Esophagus muscularis mucosa (tissue), 4 donors: ENCODE results near the gene CCDC127. TPM values are rescaled to one million over a fixed set of nuclear protein-coding genes. Genes with fewer than 3 reads are reported as not detected.

ENCODE experiments used
- DNase-seq: peaks from one replicate; pipeline ENCODE4 v3.0.0-alpha.2; 2017; ENCODE audit errors: extremely low spot score
- H3K27ac ChIP-seq, 4 donors: fragments of 200-600 bp; sonication (generic); replicated peaks in 1 of 4; 1 replicate in 3 of 4; 2 replicates in 1 of 4; pipeline ENCODE4 v1.5.1; 2016 to 2019; ENCODE audit warnings: mild to moderate bottlenecking in 1 of 4
- H3K27me3 ChIP-seq, 4 donors: fragments of 200-600 bp; sonication (generic); one replicate each; pipeline versions ENCODE4 v1.5.1 to v1.6.0; 2016 to 2019
- H3K36me3 ChIP-seq, 4 donors: fragments of 200-600 bp; sonication (generic); one replicate each; pipeline ENCODE4 v1.5.1; 2016 to 2019
- H3K4me1 ChIP-seq, 4 donors: fragments of 200-600 bp; sonication (generic); one replicate each; pipeline ENCODE4 v1.5.1; 2016 to 2019
- H3K4me3 ChIP-seq, 4 donors: fragments of 200-600 bp; sonication (generic); 1 replicate in 2 of 4; 2 replicates in 2 of 4; pipeline ENCODE4 v1.5.1; 2016 to 2019; ENCODE audit warnings: mild to moderate bottlenecking in 4 of 4, moderate library complexity in 1 of 4
- H3K9me3 ChIP-seq, 4 donors: fragments of 200-600 bp; sonication (generic); 1 replicate in 3 of 4; 2 replicates in 1 of 4; pipeline ENCODE4 v1.5.1; 2016 to 2019
- EP300 ChIP-seq: sonication (generic); formaldehyde crosslinking; IDR thresholded peaks from one replicate; pipeline ENCODE4 v1.6.1; 2017; ENCODE audit warnings: antibody characterized with exemption
- POLR2A ChIP-seq: fragments of 450-650 bp; IDR thresholded peaks from one replicate; pipeline ENCODE4 v1.6.1; 2017; ENCODE audit warnings: antibody characterized with exemption, moderate library complexity, mild to moderate bottlenecking, low read depth
- POLR2AphosphoS5 ChIP-seq, 2 donors: sonication (generic); formaldehyde crosslinking; IDR thresholded peaks; one replicate each; pipeline ENCODE4 v1.6.1; 2017; ENCODE audit warnings: antibody characterized with exemption in 2 of 2
- WGBS: methylation state at CpG from one replicate; pipeline ENCODE4 v1.1.5; 2018; 5-methylcytosine and 5-hydroxymethylcytosine counted together
- intact Hi-C: fragments of 100-400 bp; cut with DNase I; formaldehyde crosslinking; loops from one replicate; pipeline ENCODE4 v1.15.1; 2023
- total RNA-seq, 4 donors: library from RNA; depleted of rRNA; stranded (reverse); fragments of >200 nt; gene quantifications; one replicate each; pipeline versions ENCODE4 v1.1.0 to v1.2.1, GENCODE V29; 2016
- TF ChIP-seq, protein P1 (sequence below), 3 experiments: fragments of 200-600 bp in 2 of 3; fragments of 450-650 bp in 1 of 3; sonication (generic) in 2 of 3; IDR thresholded peaks; one replicate each; pipeline ENCODE4 v1.5.1; 2017 to 2019; ENCODE audit warnings: antibody characterized with exemption in 3 of 3, mild to moderate bottlenecking in 2 of 3, moderate library complexity in 1 of 3

CCDC127 gene
- total RNA-seq, 4 donors from 2014 or later = 5.8 to 11.9 (median 8.6) TPM

DNA sequence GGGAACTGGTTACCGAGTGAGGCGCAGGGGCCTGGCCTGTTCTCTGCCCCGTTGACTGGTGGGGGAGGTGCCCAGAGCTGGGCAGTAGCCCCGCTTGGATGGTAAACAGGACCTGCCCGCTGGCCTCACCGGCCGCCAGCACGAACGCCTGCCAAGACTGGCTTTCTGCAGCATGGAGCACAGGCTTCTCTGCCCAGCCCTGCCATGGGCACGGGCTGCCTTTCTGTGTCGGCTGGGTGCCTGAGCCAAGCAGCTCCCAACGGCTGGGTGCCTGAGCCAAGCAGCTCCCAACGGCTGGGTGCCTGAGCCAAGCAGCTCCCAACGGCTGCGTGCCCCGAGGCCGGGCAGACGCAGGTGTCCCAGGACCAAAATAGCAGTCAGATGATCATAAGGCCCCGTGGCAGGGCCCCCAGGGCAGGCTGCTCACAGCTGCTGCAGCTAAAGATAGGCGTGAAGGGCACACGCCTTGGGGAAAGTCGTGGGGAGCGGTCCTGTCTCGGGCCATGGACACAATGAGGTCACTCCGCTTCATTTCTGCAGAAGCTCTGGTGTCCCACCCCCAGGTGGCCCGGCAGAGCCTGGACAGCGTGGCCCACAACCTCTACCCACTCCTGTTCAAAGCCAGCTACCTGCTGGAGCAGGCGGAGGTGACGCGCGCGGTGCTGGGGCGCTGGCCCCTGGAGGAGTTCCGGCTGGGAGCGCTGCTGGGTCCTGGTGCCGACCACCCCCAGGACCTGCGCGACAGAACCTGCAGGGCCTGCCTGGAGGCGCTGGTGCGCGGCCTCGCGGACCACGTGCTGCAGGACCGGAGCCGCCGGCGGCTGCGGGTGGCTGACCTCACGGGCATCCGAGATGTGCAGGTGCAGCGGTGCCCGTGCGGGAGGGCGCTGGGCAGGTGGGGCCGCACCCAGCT, 26.7 kb downstream of the CCDC127 start, which contains the start of gene LRRC14B:
Gene LRRC14B, plus strand, starts transcription at position 460 of the 913 bp plus-strand sequence. Its CDS starts 44 bp downstream, at position 504.
- TF ChIP-seq POLR2AphosphoS5 (IDR thresholded peaks at IDR 0.05) (no peak), EP300 (no peak), POLR2A (no peak)
- TF ChIP-seq, protein P1, sequence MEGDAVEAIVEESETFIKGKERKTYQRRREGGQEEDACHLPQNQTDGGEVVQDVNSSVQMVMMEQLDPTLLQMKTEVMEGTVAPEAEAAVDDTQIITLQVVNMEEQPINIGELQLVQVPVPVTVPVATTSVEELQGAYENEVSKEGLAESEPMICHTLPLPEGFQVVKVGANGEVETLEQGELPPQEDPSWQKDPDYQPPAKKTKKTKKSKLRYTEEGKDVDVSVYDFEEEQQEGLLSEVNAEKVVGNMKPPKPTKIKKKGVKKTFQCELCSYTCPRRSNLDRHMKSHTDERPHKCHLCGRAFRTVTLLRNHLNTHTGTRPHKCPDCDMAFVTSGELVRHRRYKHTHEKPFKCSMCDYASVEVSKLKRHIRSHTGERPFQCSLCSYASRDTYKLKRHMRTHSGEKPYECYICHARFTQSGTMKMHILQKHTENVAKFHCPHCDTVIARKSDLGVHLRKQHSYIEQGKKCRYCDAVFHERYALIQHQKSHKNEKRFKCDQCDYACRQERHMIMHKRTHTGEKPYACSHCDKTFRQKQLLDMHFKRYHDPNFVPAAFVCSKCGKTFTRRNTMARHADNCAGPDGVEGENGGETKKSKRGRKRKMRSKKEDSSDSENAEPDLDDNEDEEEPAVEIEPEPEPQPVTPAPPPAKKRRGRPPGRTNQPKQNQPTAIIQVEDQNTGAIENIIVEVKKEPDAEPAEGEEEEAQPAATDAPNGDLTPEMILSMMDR (IDR thresholded peaks at IDR 0.05) = no peak
- no peak for DNase-seq
- Histone ChIP-seq H3K9me3 (no peaks in the 10 kb centered on the region), H3K27ac (peak within 1 kb of the TSS; percentile 19 to 54 (median 26)), H3K27me3 (peaks cover 0 to 51% (median 0%) of the 10 kb centered on the region in 4 donors), H3K4me1 (peaks cover 32 to 37% (median 34%) of the 10 kb centered on the region in 4 donors), H3K36me3 (peaks cover 0 to 6% (median 0%) of the 10 kb centered on the region in 4 donors), H3K4me3 (peak within 1 kb of the TSS; percentile 3 to 24 (median 18))
- 33% methylated on average over 32 of the region's 56 CpGs for WGBS
- intact Hi-C loops = no loop called here

DNA sequence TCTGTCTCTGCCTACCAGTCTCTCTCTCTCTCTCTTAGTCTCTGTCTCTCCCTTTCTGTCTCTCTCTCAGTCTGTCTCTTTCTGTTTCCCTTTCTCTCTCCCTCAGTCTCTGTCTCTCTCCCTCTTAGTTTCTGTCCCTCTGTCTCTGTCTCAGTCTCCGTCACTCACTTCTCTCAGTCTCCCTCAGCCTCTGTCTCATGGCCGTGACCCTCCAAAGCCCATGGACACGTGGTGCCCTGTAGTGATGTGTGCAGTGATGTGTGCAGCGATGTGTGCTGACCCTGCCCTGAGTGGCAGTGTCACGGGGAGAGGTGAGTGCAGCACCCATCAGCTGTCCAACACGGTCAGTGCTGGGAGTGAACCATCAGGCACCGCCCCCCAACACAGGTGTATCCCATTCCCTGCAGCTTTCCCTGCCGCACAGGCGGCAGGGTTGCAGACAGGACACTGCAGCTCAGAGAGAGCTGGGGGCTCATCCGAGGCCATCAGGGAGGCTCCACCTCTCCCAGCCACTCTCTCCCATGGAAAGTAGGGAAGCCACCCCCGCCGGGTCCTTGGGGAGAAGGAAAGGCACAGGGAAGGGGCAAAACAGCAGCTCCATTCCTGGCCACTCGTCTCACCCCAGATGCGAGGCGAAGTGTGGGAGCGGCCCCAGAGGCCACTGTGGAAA, 27.5 kb downstream of the CCDC127 start:
- H3K27me3 ChIP-seq = peaks cover 0 to 51% (median 0%) of the 10 kb centered on the region in 4 donors
- H3K4me3 ChIP-seq = peak overlapping the region in 2 of 4 donors; percentile 3 to 12
- TF ChIP-seq POLR2AphosphoS5 (IDR thresholded peaks at IDR 0.05) (no peak), EP300 (no peak), POLR2A (no peak)
- TF ChIP-seq, protein P1 (IDR thresholded peaks at IDR 0.05) = no peak
- no peaks in the 10 kb centered on the region for H3K9me3 ChIP-seq
- WGBS = 81% methylated on average over 14 of the region's 16 CpGs
- intact Hi-C loops = no loop called here
- peaks cover 32 to 37% (median 33%) of the 10 kb centered on the region in 4 donors for H3K4me1 ChIP-seq
- DNase-seq = no peak
- peak overlapping the region; percentile 19 to 54 (median 26) for H3K27ac ChIP-seq
- peaks cover 0 to 6% (median 0%) of the 10 kb centered on the region in 4 donors for H3K36me3 ChIP-seq

DNA sequence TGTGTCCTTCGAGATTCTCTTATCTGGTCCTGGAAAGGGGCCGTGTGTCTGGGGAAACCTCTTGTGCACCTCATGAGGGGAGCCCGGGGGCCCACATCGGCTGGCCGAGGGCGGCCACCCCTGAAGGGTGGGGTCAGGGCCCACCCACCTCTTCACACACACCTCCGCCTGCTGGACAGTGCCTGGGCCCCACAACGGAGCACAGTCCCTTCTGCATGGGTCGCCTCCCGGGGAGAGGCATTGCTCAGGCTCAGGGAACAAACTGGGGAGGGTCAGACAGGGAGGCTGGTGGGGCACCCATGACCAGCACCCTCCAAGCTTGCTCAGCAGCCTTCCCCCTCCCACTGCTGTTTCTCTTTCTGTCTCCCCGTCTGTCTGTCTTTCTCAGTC, 28.0 kb downstream of the CCDC127 start:
- Histone ChIP-seq H3K27ac (no peak overlapping the region), H3K36me3 (peaks cover 0 to 2% (median 0%) of the 10 kb centered on the region in 4 donors), H3K4me3 (no peak overlapping the region), H3K4me1 (peaks cover 30 to 38% (median 35%) of the 10 kb centered on the region in 4 donors), H3K9me3 (no peaks in the 10 kb centered on the region), H3K27me3 (peaks cover 0 to 51% (median 0%) of the 10 kb centered on the region in 4 donors)
- 72% methylated on average over 11 of the region's 11 CpGs for WGBS
- intact Hi-C loops = no loop called here
- TF ChIP-seq, protein P1 (IDR thresholded peaks at IDR 0.05) = no peak
- no peak for TF ChIP-seq POLR2A
- TF ChIP-seq EP300 = no peak
- no peak for TF ChIP-seq POLR2AphosphoS5 (IDR thresholded peaks at IDR 0.05)
- DNase-seq = no peak

DNA sequence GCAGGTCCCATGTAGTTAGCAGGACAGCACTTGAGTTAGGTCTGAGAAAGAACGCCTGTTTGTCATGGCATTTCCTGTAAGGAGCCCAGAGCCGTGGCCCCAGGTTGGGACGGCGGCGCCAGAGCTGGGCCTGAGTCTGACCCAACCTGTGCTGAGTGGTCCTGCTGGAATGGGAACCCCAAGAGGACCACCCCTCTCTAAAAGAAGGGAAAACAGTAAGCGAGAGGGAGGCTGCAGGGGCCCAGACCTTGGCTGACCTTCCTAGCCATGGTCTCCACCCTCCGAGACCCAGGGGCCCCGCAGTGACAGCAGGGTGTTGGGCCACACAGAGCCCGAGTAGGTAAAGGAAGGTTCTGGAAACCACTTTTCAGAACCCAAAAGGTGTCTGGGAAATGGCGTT, 28.5 kb downstream of the CCDC127 start:
- H3K9me3 ChIP-seq = no peaks in the 10 kb centered on the region
- no peak overlapping the region for H3K27ac ChIP-seq
- peaks cover 25 to 43% (median 35%) of the 10 kb centered on the region in 4 donors for H3K4me1 ChIP-seq
- peaks cover 0 to 51% (median 0%) of the 10 kb centered on the region in 4 donors for H3K27me3 ChIP-seq
- WGBS = 89% methylated on average over 10 of the region's 10 CpGs
- TF ChIP-seq POLR2AphosphoS5 (IDR thresholded peaks at IDR 0.05) (no peak), POLR2A (no peak), EP300 (no peak)
- TF ChIP-seq, protein P1 (IDR thresholded peaks at IDR 0.05) = no peak
- H3K36me3 ChIP-seq = no peaks in the 10 kb centered on the region
- H3K4me3 ChIP-seq = no peak overlapping the region
- intact Hi-C loops = no loop called here
- no peak for DNase-seq
